A549 treated with GW870086 at 1 μM for 4 hours (cell line): ENCODE results near the gene CAPZA1. TPM values are rescaled to one million over a fixed set of nuclear protein-coding genes. Genes with fewer than 3 reads are reported as not detected.

Experiments
- total RNA-seq: library from RNA; stranded (reverse); fragments of 200-300 nt; extraction: Qiagen RNA extraction; gene quantifications from 5 replicates; pipeline ENCODE4 v1.2.3, GENCODE V29; 2022; ENCODE audit warnings: low read depth

The CAPZA1 gene
- 56.1 to 77.2 TPM (median 63.6 TPM) in 5 replicates for total RNA-seq

DNA sequence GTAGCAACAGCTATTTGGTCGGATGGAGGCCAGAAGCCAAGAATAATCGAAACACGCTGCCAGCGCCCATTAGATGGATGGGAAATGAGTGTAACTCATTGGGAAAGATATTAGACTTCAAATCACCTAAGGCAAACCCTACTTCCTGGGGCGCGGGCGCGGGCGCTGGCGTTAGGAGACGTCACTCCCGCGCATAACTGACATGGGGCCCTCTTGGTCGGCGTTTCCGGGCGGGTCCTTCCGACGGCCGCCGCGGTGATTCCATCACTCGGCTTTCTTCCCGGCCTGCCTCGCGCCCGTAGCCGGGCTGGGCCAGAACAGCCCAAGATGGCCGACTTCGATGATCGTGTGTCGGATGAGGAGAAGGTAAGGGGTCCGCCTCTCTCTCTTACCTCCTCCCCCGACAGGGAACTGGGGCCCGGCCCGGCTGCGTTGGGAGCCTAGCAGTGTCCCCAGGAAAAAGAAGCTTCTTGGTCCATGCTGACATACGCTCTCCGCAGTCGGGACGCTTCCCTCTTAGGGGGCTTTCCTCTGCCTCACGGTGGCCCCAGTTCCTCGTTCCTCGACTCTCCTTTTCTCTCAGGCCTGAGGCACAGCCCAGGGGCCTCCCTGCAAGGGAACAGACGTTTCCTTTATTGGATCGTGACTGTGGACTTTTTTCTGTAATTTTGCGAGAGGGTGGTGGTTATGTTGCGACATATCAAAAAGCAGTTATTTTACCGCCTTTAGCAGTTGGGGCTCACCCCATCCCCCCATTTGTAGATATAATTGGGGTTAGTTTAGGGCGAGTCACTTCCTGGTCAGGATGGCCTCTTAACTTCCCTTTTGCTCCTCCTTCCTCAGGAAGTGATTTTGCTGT lies at the start of gene CAPZA1:
Gene CAPZA1 (plus strand): TSS at position 315 of the 859 bp plus-strand sequence. CDS start 13 bp downstream, at position 328.

GRCh38 chr1:112618721-112619517 lies 713 bp upstream of the CAPZA1 start, which contains the start of gene ST7L:
ST7L (minus strand) TSS chr1:112619141; CDS start chr1:112619113, 28 bp downstream.

DNA sequence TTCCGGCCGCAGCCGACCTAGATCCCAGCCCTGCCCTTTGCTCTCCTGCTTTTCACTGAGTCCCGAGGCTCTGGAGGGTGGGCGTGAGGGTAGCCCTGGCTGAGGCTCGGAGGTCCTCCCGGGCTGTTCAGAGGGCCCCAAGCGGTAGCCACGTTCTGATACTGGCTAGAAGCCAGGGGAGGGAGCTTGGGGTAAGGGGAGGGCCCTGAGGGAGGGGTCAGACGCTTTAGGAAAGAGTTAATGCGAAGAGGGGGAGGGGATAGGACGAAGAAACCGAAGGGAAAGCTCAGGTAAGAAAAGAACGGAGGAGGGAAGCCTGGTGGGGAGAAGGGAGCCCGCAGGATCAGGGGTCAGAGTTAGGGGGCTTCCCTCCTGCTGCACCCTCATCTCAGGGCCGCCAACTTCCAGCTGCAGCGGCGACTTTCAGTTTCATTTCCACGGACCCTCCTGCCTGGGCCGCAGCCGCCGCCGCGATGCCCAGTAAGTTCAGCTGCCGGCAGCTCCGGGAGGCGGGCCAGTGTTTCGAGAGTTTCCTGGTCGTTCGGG lies 54.9 kb downstream of the CAPZA1 start, which contains the start of gene MOV10:
Gene MOV10 (plus strand): TSS at position 220 of the 546 bp plus-strand sequence. CDS start 254 bp downstream, at position 474.

GRCh38 chr1:112706505-112707220 lies 87.0 kb downstream of the CAPZA1 start, which contains the start of gene RHOC:
RHOC (minus strand) TSS chr1:112707127; CDS start chr1:112703799, 3,328 bp downstream.

DNA sequence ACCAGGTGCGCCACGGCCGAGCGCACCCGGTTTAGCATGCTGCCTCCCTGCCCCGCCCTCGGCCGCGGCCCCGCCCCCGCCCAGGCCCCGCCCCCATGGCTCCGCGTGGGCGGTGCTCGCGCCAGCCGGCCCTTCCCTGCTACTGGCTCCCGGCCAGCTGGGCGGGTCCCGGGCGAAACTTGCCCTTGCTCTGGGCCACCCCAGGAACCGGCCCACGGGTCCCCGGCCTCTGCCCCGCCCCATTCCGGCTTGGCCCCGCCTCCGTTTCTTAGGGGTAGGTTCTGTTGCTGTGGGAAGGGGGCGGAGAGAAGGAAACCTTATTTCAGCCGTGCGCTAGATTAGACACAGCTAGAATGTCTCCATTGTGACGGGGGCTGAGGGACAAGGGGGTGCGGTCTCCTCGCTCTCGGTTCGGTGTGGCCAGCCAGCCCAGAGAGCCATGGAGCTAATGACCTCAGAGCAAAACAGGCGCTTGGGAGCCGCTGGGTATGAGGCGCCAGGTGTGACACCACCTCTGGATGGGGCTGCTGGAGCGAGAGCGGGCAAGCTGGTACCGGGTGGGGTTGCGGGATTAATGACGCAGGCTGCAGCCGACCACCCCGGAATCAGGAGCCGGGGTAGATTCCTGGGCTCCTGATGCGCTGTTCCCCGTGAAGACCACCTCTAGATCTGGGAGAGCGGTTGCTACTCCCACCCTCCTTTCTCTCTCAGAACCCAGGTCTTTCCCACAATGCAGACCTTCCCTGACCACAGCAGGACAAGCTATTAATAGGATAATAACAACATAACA lies 95.8 kb downstream of the CAPZA1 start, which contains the start of gene PPM1J:
Gene PPM1J (minus strand): TSS at position 69 of the 790 bp plus-strand sequence. CDS start 31 bp downstream, at position 38.

Other genes starting within 250 kb of the CAPZA1 start
- gene CTTNBP2NL, start 223.6 kb upstream of the CAPZA1 start, total RNA-seq: 6.4 to 9.4 TPM (median 8.3 TPM) in 5 replicates
- 0.10 to 0.39 TPM (median 0.17 TPM) in 5 replicates for gene WNT2B, start 110.9 kb upstream of the CAPZA1 start, total RNA-seq
- 10.6 to 13.5 TPM (median 11.6 TPM) in 5 replicates for gene ST7L, start 691 bp upstream of the CAPZA1 start, total RNA-seq
- 28.0 to 35.1 TPM (median 29.1 TPM) in 5 replicates for gene MOV10, start 54.8 kb downstream of the CAPZA1 start, total RNA-seq
- 353 to 392 TPM (median 376 TPM) in 5 replicates for gene RHOC, start 87.3 kb downstream of the CAPZA1 start, total RNA-seq
- 0.89 to 1.6 TPM (median 0.99 TPM) in 5 replicates for gene PPM1J, start 95.5 kb downstream of the CAPZA1 start, total RNA-seq